Stimulated activated CD8-positive, alpha-beta memory T cell treated with anti-CD3 and anti-CD28 coated beads, Interleukin-12 subunit alpha, Interleukin-12 subunit beta, amount 100 ng/mL, for 1 hour (primary cell): ENCODE data around the gene PPP3CA.

Source experiments
- DNase-seq: peaks from one replicate; pipeline ENCODE4 v3.0.0-alpha.2; 2020; ENCODE audit warnings: low read depth

The PPP3CA gene

DNA sequence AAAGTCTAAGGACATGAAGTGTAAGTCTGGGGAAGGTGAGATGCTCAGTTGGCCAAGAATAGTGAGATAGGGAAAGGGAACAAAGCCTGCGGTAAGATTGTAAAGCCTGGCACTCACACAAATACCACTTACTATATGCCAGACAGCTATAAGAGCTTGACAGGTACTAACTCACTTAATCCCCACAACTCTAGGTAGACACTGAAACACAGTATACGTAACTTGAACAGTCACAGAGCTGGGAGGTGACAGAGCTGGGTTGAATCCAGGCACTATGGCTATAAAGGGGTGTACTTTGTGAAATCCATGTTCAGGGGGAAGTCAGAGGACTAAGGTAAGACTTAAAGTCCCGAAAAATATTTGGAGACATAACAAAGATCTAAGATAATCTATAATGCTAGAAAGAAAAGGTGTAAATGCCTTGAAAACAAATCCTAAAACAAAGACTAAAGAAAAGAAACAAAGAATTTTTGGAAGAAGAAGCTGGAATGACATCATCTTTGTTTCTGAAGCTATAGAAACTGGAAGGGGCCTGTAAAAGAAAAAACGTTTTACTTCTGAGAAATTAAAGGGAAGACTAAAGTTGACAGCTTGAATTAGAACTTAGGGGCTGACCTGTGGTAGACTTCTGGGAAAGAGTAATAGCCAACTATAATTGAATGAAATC is 172.5 kb downstream of the PPP3CA start:
- DNase-seq, result no peak

DNA sequence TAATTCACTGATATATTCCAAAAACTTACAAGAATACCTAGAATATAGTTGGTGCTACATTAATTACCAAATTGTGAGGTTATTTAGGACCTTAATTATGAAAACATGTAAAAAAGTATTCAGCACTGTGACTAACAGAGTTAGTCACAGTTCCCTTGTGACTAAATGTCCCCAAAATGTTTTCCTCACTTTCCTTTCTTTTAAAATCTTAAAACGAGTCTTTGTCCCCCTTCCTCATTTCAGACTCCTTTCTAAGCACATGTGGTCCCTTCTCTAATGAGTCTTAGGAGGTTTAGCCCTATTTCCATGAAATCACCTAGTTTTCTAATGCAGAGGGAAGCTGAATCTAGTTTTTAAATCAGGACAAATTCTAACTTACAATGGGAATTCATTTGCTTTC is 175.0 kb downstream of the PPP3CA start:
- DNase-seq, result no peak

DNA sequence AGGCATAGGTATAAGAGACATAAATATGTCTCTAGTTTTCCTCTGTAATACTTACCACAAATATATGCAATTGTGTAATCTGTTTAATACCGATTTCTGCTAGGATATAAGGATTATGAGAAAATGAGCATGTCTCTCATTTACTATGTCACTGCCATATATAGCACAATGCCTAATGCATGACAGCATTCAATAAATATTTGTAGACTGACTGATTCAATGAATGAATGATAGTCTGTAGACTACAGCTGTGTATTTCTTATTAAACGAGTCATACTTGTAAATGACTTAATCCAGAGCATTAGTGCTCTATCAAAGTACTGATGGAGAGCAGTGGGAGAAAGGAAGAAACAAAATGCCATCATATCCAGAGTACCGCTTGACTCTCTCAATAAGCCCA is 175.6 kb downstream of the PPP3CA start:
- DNase-seq, result no peak

DNA sequence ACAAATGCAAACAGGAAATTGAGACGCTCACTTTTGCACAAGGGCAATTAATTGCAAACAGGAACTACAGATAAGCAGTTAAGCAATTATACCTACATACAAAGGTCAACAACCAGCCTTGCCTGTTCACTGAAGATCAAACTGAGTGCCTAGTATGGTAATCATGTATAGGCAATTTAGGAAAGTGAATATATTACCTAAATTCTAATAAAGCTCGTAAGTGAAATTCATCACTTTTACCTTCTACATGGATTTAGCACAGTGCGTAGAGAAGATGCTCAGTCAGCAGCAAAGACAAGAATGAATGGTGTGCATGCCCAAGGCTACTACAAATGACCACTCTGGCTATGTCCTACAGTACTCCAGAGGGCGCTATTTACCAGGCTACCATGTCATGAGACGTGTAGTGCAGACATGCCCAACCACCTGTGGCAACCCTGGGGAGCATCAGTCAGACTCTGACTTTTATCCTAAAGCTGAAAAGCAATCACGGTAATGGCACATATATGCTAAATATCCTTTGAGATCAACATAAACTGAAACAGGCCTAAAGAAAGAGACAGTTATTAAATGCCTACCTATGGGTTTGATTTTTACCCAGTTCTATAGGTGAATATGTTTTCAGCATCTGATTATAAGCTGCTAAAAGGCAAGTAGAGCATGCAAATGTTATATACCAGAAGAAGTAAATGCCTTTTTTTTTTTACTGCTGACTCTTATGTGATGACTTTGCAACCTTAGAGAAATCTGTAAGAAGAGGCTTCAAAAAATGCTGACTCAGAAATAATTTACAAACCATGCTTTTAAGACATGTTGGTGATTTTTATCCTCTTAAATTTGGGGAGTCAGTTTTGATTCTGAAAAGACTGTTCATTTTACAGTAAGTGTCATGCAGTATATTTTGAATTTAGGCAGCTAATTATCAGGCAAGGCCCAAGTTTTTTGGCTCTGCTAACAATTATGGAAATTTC is 178.0 kb downstream of the PPP3CA start:
- DNase-seq, result peak; percentile 9

DNA sequence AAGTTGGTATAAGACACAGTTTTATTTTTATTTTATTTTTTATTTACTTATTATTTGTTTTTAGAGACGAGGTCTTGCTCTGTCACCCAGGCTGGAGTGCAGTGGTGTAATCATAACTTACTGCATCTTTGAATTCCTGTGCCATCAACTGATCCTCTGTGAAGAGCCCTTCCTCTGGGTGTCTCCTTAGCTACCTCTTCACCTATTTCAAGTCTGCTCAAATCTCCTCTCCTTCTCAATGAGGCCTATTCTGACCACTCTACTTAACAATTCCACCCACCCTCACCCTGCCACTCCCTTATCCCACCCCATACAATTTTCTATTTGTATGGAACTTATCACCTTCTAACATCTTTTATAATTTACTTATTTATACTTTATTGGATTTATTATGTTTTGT is 183.4 kb downstream of the PPP3CA start:
- DNase-seq, result no peak

DNA sequence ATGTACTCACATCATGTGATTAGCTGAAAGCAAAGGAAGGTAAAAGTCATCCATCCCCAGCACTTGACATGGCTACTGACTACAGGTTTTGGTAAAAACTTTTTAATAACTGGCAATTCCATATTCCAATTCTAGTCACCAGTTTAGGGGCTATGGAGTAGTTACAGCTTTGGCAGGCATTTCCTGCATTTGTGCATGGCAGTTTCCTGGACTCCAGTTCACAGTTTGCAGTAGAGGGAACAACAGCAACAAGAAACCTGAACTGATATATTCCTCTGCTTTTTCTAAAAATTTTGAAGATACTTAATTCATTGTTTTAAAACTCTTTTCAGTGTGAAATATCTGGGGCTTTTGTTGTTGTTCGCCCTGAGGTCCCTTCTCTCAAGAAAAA is 184.3 kb downstream of the PPP3CA start:
- no peak for DNase-seq

DNA sequence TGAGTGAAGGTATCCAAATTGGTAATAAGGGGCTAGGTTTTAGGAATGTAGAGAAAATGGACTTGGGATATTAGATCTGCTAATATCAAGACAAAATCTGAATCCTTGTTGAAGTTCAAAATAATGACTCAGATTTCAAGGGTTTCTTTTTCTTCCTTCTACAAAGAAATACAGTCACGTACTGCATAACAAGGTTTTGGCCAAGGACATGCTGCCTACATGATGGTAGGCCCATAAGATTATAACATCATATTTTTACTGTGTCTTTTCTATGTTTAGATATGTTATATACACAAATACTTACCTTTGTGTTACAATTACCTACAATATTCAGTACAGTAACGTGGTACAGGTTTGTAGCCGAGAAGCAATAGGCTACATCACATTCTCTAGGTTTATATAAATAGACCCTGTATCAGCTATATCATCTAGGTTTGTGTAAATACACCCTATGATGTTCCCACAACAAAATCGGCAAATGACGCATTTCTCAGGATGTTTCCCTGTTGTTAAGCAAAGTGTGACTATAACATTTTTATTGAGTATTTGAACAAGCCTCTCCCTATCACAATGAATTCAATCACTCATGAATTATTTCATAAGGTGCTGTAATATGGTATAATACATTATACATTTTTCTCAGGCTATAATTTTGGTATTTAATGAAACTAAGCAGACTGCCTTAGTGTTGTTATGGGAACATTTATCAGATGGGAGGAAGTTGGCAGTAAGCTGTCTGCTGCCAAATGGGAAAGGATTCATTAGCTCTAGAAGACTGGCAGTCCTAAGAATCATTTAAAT is 186.3 kb downstream of the PPP3CA start:
- DNase-seq, result no peak

DNA sequence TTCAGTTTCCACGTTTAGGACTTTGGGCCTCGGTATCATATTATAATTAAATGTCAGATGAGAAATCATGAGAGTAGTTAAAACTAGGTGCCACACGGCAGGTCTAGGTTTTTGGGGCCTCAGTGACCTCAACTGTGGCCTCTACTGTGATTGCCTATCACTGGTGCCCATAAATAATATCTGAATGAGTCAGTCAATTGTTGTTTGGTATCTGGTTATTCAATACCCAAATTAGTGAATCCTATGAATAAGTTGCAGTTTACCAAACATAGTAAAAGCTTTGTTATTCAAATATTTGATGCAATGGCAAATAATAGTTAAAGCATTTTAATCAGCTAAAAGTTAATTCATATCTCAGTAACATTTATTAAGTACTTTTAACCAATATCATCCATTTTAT is 188.8 kb downstream of the PPP3CA start:
- no peak for DNase-seq

DNA sequence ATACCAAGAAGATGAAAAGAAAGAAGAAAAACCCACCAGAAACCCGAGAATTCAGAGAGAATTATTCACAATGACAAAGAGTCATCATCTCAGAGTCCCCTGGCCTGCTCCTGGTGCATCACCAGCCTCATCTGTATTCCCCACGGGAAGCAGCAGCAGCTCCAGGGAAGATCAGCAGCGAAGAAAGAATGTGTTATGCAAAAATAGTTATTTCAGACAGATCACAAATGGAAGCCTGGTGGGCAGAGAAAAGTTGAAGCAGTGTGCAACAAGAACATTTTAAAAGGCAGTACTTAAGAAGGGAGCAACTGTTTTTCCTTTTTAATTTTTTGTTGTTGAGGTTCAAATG is 189.2 kb downstream of the PPP3CA start:
- DNase-seq, result no peak

DNA sequence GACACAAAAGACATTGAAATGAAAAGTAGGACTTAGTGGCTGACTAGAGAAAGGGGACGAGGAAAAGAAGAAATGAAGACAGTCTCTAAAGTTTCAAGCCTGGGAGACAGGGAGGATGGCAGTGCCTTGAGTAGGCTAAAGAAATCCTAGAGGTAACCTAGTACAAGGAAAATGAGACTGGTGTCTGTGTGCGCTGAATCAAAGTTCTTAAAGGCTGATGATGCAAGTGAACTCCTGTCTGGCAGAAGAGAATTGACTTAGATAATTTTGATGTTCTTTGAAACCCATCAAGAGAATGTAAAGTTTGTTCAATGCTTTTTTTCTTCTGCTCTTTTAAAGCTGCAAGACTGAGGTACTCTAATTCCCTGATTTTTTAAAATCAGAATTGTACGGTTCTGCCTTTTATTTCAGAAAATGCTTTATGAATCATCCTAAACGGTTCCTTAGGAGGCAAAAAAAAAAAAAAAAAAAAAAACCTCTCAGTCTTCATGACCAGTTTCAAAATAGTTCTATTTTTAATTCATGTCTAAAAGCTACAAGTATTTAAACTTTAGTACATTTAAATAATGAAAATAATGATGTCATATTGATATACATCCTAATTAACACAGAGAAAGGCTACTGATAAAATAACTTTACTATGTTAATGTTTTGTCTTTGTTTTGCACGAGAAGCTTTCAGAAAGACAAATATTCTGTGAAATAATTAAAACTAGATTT is 189.8 kb downstream of the PPP3CA start:
- DNase-seq, result no peak

DNA sequence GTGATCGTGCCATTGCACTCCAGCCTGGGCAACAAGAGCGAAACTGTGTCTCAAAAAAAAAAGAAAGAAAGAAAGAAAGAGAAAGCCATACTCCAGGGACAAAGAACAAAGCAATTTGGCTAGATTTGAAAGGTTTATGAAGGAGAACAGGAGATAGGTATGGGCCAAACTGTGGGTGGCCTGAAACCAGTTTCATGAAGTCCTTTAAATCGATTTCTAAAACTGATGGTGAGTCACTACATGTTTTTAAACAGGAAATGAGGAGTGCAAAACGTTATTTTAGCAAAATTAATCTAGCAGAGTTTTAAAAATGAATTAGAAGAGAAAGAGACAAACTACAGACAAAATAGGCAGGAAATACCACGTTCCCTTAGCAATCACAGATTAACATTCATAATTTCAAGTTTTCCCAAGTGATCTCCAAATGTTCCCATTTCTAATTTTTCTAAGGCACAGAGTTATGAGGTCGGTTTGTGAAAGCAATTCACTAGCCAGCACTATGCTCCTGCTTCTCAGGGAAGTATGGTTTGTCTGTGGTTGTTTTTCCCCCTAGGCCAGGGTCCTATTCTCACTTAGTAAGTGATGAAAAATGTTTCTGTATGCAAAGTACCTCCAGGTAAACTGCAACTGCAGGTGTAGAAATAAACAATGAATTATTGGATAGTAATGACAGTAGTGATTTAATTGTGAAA is 190.6 kb downstream of the PPP3CA start:
- DNase-seq, result no peak

DNA sequence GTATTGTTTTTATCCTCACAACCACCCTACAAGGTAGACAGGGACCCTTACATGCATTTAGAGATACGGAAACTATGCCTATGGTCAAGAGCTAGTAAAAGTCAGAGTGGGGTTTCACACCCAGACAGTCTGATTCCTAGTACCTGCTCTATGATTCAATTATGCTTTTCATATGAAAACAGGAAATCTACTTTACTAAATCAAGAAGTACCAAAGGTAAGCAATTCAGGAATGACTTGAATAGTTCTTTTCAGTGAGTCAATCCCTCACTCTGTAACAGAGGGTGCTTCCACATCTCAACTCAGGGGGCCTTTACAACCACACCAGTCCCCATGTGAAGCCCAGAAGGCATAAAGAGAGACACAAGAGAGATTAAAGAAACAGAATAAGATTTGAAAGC is 191.4 kb downstream of the PPP3CA start:
- no peak for DNase-seq

DNA sequence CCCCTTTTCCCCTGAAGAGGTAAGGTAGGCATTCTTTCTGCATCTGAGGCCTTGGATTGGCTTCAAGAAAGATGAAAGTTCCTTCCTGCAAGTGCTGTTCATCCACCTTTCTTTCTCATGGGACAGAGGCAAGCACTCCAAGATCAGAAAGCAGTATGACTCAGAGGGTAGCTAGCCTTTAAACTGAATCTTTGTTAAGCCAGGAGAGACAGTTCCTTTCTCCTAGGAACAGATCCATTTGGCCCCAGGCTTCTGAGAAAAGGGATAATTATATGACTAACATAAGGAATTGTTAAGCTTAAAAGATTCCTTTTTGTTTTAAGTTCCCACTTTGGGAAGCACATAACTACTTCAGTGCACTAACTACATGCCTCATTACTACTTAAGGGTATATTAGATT is 192.0 kb downstream of the PPP3CA start:
- no peak for DNase-seq

DNA sequence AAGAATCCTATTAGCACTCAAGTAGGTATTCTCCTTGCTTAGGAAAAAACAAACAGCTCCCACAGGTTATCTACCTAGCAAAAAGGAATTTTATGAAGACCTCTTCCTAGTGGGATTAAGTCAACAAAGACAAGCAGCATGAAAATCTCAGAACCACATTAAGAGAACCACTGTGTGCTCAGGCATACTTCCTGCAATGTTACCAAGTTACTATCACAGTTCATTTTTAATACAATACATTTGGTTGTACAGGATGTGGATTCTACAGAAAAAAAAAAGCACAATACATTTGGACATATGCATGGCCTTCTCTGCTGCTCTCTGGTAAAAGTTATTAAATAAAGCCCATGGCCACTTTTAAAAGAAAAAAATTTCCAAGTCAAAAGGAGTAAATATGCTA is 193.7 kb downstream of the PPP3CA start:
- DNase-seq, result no peak

DNA sequence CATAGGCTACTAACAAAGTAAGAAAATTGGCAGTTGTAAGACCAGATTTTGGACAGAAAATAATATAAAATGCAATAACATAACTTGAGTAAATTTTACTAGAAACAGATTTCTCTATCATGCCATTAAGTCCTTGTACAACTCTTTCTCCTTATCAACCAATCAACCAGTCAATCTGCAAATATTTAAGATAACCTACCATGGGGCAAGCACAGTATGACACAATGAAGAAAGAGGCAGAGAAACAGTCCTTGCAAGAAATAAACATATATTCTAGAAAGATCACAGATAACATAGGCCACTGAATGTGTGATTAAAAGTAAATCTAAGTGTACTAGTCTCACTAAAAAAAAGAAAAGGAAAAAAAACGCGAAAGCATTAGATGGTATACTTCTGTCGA is 194.8 kb downstream of the PPP3CA start:
- no peak for DNase-seq

DNA sequence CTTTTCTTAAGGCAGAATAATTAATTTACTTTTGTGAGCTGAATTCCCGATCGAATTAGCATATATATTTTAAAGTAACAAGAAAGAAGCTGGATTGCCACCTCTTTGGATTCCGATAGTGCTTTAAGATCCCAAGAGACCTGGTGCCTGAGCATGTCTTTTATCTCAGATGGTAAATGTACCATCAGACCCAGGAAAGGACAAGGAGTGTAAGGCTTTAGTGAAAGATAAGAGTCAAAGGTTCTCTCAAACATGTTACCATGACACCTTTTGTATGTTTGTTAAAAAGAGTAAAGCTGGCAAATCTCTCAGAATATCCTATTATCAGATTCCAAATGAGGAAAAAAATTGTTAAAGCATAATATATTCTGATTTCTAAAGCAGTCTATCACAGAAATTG is 198.8 kb downstream of the PPP3CA start:
- DNase-seq, result no peak

DNA sequence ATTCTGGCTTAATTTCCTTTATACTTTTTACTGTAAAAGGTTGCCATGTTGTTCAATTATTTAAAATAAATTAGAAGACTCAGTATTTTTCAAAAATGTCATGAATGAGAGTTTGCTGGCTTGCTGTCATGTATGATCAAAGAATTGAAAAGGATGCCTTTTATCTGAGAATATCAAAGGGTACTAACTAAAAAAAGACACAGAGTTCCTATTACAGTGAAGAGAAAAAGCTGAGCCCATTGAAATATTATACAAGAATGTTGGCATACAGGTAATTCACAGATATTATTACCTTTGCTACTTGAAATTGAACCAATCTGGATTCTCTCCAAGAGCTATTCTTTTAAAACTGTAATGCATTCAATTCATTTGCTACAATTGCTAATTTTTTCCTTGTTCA is 200.0 kb downstream of the PPP3CA start:
- no peak for DNase-seq

DNA sequence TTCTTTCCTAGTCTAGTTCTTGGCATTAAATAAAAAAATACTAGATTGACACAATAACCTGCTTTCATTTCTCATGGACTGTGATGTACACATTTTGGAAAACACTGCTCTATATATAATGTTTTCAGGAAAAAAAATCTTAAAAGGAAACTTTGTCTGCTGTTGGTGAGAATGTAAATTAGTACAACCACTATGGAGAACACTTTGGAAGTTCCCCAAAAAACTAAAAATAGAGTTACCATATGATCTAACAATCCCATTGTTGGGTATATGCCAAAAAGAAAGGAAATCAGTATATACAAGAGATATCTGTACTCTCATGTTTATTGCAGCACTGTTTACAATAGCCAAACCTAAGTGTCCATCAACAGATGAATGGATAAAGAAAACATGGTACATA is 202.3 kb downstream of the PPP3CA start:
- no peak for DNase-seq

DNA sequence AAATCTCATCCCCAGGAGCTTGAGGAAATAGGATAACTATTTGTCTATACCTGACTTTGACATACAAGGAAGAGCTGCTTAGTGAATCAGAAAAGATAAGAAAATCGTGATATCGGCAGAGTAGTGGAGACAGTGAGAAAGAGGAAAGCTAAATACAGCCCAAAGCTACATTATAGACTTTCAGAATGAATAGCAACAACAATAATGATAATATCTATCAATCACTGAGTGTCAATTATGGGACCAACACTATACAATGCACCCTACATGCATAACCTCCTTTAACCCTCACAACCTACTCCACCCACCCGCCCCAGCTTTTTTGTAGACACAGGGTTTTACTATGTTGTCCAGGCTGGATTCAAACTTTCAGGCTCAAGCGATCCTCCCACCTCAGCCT is 205.1 kb downstream of the PPP3CA start:
- DNase-seq, result no peak

DNA sequence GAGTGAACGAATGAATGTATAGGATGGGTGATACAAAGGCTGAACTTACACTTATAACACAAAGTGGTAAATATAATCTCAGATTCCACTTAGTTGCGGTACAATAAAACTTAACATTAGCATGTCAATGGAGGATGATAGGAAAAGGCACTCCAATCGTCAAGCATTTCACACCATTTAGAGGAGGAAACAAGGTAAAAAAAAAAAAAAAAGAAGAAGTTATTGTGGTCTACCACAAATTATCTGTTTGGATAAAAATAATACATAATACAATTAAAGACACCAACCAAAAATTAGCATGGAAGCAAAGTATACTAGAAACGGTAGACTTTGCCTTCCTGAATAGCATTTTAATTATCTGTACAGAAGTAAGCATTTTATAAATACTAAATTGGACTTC is 205.5 kb downstream of the PPP3CA start:
- no peak for DNase-seq

DNA sequence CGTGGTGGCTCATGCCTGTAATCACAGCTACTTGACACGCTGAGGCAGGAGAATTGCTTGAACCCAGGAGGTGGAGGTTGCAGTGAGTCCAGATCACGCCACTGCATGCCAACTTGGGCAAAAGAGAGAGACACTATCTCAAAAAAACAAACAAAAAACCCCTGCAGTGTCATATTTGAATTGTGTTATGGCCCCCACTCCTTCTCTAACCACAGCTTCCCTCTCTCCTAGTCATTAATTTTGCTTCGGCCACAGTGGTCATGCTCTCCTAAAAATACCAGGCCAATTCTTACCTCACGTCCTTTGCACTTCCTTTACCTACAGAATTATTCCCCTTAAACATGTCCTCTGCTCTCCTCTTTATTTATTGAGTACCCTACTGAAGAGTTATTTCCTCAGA is 206.1 kb downstream of the PPP3CA start:
- no peak for DNase-seq

DNA sequence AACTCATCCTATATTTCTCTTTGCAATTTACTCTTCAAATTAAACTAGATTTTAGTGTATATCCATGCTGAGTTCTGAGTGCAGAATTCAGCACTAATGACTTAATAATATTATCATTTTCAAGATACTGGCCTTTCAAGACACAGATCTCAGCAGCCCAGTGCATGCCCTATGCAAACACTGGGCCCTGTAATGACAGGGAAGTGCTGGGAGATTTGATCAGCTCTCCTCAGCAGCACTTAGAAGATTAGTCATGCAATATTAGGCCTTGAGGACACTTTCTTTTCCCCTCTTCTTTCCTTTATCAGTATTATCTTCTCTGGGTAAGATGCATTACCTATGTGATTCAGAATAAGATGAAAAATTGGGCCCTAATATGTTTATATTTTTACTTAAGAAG is 207.1 kb downstream of the PPP3CA start:
- DNase-seq, result no peak
